Measurements from ENCODE around the gene RAB19. TPM values are rescaled to one million over a fixed set of nuclear protein-coding genes. Genes with fewer than 3 reads are reported as not detected.

RAB19 gene
- total and polyA plus RNA-seq, 2 of the 13 experiments (the other 11 are each of a cell fraction or from before 2014, with no cell fraction given): 0.31 TPM; not detected in 1

DNA sequence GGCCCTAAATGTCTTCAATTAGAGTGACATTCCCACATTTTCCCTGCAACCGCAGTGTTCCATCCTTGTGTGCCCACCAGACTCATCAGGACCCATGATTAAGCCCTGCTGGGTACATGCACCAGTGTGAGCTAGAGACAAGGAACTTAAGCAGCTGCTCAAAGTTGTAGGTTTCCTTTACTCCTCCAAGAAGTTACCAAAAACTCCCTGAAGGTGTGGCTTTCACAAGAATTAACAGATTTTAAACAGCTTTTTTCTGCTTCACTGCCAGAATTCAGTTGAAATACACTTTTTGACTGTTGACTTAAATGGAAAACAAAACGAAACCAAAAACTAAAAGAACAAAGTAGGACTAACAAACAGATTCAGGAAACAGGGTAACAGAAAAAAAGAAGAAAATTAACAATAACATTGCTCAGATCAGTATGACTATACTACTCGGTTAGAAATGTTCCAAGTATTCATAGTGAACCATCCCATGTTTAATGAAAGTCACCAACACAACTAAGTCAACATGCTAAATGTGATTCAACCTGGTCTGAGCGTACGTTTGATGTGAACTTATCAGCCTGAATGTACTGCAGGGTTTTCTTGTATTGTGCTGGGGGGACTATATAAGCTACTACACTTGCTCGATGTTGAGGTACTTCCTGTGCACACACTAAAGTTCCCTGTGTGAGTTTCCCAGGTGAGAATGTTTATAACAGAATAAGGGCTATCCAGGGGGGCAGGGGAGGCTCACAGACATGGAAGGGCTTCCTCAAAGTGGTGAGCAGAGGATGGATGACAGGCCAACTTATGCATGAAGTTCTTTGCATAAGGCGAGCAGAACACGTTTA, 27.7 kb upstream of the RAB19 start:
- CTCF ChIA-PET (ENCODE audit: low intra/inter-chr PET ratio, low total read pairs): no interaction called here
- in situ Hi-C loops (cut with HindIII; ENCODE audit: extremely low pct_ligation_motif_present, low pct_unique_long_range_greater_than_20kb): no loop called here
- no peak for TF ChIP-seq ZBTB1 (CRISPR knock-in tag; IDR thresholded peaks at IDR 0.05; ENCODE audit: borderline replicate concordance)
- TF ChIP-seq, protein P1, sequence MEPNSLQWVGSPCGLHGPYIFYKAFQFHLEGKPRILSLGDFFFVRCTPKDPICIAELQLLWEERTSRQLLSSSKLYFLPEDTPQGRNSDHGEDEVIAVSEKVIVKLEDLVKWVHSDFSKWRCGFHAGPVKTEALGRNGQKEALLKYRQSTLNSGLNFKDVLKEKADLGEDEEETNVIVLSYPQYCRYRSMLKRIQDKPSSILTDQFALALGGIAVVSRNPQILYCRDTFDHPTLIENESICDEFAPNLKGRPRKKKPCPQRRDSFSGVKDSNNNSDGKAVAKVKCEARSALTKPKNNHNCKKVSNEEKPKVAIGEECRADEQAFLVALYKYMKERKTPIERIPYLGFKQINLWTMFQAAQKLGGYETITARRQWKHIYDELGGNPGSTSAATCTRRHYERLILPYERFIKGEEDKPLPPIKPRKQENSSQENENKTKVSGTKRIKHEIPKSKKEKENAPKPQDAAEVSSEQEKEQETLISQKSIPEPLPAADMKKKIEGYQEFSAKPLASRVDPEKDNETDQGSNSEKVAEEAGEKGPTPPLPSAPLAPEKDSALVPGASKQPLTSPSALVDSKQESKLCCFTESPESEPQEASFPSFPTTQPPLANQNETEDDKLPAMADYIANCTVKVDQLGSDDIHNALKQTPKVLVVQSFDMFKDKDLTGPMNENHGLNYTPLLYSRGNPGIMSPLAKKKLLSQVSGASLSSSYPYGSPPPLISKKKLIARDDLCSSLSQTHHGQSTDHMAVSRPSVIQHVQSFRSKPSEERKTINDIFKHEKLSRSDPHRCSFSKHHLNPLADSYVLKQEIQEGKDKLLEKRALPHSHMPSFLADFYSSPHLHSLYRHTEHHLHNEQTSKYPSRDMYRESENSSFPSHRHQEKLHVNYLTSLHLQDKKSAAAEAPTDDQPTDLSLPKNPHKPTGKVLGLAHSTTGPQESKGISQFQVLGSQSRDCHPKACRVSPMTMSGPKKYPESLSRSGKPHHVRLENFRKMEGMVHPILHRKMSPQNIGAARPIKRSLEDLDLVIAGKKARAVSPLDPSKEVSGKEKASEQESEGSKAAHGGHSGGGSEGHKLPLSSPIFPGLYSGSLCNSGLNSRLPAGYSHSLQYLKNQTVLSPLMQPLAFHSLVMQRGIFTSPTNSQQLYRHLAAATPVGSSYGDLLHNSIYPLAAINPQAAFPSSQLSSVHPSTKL (CRISPR knock-in tag; IDR thresholded peaks at IDR 0.05): no peak
- TF ChIP-seq FOXP1 (IDR thresholded peaks at IDR 0.05): no peak
- TF ChIP-seq FOXP1 (CRISPR knock-in tag; IDR thresholded peaks at IDR 0.05): no peak
- TF ChIP-seq, protein P2, sequence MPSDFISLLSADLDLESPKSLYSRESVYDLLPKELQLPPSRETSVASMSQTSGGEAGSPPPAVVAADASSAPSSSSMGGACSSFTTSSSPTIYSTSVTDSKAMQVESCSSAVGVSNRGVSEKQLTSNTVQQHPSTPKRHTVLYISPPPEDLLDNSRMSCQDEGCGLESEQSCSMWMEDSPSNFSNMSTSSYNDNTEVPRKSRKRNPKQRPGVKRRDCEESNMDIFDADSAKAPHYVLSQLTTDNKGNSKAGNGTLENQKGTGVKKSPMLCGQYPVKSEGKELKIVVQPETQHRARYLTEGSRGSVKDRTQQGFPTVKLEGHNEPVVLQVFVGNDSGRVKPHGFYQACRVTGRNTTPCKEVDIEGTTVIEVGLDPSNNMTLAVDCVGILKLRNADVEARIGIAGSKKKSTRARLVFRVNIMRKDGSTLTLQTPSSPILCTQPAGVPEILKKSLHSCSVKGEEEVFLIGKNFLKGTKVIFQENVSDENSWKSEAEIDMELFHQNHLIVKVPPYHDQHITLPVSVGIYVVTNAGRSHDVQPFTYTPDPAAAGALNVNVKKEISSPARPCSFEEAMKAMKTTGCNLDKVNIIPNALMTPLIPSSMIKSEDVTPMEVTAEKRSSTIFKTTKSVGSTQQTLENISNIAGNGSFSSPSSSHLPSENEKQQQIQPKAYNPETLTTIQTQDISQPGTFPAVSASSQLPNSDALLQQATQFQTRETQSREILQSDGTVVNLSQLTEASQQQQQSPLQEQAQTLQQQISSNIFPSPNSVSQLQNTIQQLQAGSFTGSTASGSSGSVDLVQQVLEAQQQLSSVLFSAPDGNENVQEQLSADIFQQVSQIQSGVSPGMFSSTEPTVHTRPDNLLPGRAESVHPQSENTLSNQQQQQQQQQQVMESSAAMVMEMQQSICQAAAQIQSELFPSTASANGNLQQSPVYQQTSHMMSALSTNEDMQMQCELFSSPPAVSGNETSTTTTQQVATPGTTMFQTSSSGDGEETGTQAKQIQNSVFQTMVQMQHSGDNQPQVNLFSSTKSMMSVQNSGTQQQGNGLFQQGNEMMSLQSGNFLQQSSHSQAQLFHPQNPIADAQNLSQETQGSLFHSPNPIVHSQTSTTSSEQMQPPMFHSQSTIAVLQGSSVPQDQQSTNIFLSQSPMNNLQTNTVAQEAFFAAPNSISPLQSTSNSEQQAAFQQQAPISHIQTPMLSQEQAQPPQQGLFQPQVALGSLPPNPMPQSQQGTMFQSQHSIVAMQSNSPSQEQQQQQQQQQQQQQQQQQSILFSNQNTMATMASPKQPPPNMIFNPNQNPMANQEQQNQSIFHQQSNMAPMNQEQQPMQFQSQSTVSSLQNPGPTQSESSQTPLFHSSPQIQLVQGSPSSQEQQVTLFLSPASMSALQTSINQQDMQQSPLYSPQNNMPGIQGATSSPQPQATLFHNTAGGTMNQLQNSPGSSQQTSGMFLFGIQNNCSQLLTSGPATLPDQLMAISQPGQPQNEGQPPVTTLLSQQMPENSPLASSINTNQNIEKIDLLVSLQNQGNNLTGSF (CRISPR knock-in tag; IDR thresholded peaks at IDR 0.05): no peak
- no peak for TF ChIP-seq SMARCE1 (IDR thresholded peaks at IDR 0.05; ENCODE audit: borderline replicate concordance)
- TF ChIP-seq MLLT10 (CRISPR knock-in tag; IDR thresholded peaks at IDR 0.05): no peak
- no peak for TF ChIP-seq ZNF136 (CRISPR knock-in tag; IDR thresholded peaks at IDR 0.05; ENCODE audit: low read depth)
- TF ChIP-seq, protein P3, sequence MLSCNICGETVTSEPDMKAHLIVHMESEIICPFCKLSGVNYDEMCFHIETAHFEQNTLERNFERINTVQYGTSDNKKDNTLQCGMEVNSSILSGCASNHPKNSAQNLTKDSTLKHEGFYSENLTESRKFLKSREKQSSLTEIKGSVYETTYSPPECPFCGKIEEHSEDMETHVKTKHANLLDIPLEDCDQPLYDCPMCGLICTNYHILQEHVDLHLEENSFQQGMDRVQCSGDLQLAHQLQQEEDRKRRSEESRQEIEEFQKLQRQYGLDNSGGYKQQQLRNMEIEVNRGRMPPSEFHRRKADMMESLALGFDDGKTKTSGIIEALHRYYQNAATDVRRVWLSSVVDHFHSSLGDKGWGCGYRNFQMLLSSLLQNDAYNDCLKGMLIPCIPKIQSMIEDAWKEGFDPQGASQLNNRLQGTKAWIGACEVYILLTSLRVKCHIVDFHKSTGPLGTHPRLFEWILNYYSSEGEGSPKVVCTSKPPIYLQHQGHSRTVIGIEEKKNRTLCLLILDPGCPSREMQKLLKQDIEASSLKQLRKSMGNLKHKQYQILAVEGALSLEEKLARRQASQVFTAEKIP (CRISPR knock-in tag; IDR thresholded peaks at IDR 0.05; ENCODE audit: borderline replicate concordance): no peak
- TF ChIP-seq, protein P4, sequence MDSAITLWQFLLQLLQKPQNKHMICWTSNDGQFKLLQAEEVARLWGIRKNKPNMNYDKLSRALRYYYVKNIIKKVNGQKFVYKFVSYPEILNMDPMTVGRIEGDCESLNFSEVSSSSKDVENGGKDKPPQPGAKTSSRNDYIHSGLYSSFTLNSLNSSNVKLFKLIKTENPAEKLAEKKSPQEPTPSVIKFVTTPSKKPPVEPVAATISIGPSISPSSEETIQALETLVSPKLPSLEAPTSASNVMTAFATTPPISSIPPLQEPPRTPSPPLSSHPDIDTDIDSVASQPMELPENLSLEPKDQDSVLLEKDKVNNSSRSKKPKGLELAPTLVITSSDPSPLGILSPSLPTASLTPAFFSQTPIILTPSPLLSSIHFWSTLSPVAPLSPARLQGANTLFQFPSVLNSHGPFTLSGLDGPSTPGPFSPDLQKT (CRISPR knock-in tag; IDR thresholded peaks at IDR 0.05; ENCODE audit: borderline replicate concordance): no peak
- TF ChIP-seq SP1 (IDR thresholded peaks at IDR 0.05): no peak
- TF ChIP-seq SP1 (CRISPR knock-in tag; IDR thresholded peaks at IDR 0.05): no peak
- no peak for TF ChIP-seq MTF2 (CRISPR knock-in tag; IDR thresholded peaks at IDR 0.05; ENCODE audit: borderline replicate concordance)

More for the DNA sequence above, 27.7 kb upstream of the RAB19 start:
- no peaks in the 10 kb centered on the region for H3K79me2 ChIP-seq (ENCODE audit: insufficient read depth, low read length)
- ATAC-seq: no peak
- H3K27me3 ChIP-seq (ENCODE audit: control insufficient read depth in 1 of 2, insufficient read depth in 2 of 2, low read length in 2 of 2): no peaks in the 10 kb centered on the region
- no TSS peak for BruUV-seq (replicated peaks)
- intact Hi-C loops (cut with micrococcal nuclease; ENCODE audit: unreplicated experiment): no loop called here
- no peak for DNase-seq (ENCODE audit: low spot score)
- 91% methylated on average over 8 of the region's 8 CpGs for WGBS (ENCODE audit: low lambda C conversion rate)
- H3K9me3 ChIP-seq (ENCODE audit: low read length): no peaks in the 10 kb centered on the region
- no peak overlapping the region for H2AFZ ChIP-seq (ENCODE audit: low read length)
- no peaks in the 10 kb centered on the region for H4K20me1 ChIP-seq (ENCODE audit: insufficient read depth, low read length)
- H3K4me2 ChIP-seq (ENCODE audit: low read depth, low read length): no peak overlapping the region
- FAIRE-seq: no peak
- no peaks in the 10 kb centered on the region for H3K4me1 ChIP-seq (ENCODE audit: insufficient read depth, low read length)
- H3K4me3 ChIP-seq (replicated peaks in 1 of 3; ENCODE audit: insufficient read depth in 1 of 3, low read depth in 2 of 3, low read length in 3 of 3): no peak overlapping the region
- H3K27ac ChIP-seq (ENCODE audit: extremely low read length, insufficient read depth, low read length): no peak overlapping the region
- POLR2A ChIA-PET: no interaction called here
- H3K9ac ChIP-seq (ENCODE audit: insufficient read depth, low read depth, low read length): no peak overlapping the region
- H3K36me3 ChIP-seq (replicated peaks in 1 of 2; ENCODE audit: control insufficient read depth in 1 of 2, insufficient read depth in 2 of 2, low read length in 2 of 2): peaks cover 4 to 22% of the 10 kb centered on the region in 2 experiments; a peak in 4 of 5 replicates

Measured in HepG2 (cell line).